CD14-positive monocyte (primary cell): ENCODE data around the gene SYT7. TPM values are rescaled to one million over a fixed set of nuclear protein-coding genes. Genes with fewer than 3 reads are reported as not detected.
A peak's percentile ranks its signal among the peaks of the same experiment; 100 is the strongest.

ENCODE experiments used
- DNase-seq, 3 donors: peaks; one replicate each; pipeline ENCODE4 v3.0.0-alpha.2; 2011 to 2022
- H2AFZ ChIP-seq: 2 replicates; pipeline ENCODE4 v1.6.0; 2012; ENCODE audit warnings: mild to moderate bottlenecking, low read depth, low read length, inconsistent platforms; ENCODE audit not compliant: insufficient read depth, poor library complexity, severe bottlenecking
- H3K27ac ChIP-seq, 2 donors: 1 replicate in 1 of 2; 2 replicates in 1 of 2; pipeline ENCODE4 v1.5.1; 2012 to 2013; ENCODE audit warnings: low read length in 2 of 2, control low read depth in 1 of 2, inconsistent platforms in 1 of 2, low read depth in 1 of 2, mild to moderate bottlenecking in 1 of 2
- H3K27me3 ChIP-seq, 2 donors: one replicate each; pipeline versions ENCODE4 v1.6.0 to v1.6.1; 2011 to 2013; ENCODE audit warnings: low read length in 2 of 2; ENCODE audit not compliant: control insufficient read depth in 2 of 2, insufficient read depth in 2 of 2
- H3K36me3 ChIP-seq, 2 donors: replicated peaks in 1 of 2; 1 replicate in 1 of 2; 2 replicates in 1 of 2; pipeline versions ENCODE4 v1.5.1 to v1.6.1; 2012 to 2013; ENCODE audit warnings: low read length in 2 of 2, control low read depth in 1 of 2, inconsistent platforms in 1 of 2, mild to moderate bottlenecking in 1 of 2; ENCODE audit not compliant: insufficient read depth in 2 of 2, control insufficient read depth in 1 of 2
- H3K4me1 ChIP-seq, 2 donors: 1 replicate in 1 of 2; 2 replicates in 1 of 2; pipeline versions ENCODE4 v1.5.1 to v1.6.1; 2012 to 2013; ENCODE audit warnings: low read length in 2 of 2, control low read depth in 1 of 2, inconsistent platforms in 1 of 2, mild to moderate bottlenecking in 1 of 2, moderate library complexity in 1 of 2; ENCODE audit not compliant: insufficient read depth in 2 of 2, control insufficient read depth in 1 of 2
- H3K4me2 ChIP-seq: replicated peaks from 2 replicates; pipeline ENCODE3; 2012; ENCODE audit warnings: low read length, moderate library complexity, mild to moderate bottlenecking; ENCODE audit not compliant: poor library complexity, severe bottlenecking; ENCODE audit errors: extremely low read depth
- H3K4me3 ChIP-seq, 3 experiments: fragments of 200-600 bp in 1 of 3; sonication (generic) in 1 of 3; replicated peaks in 1 of 3; 1 replicate in 2 of 3; 2 replicates in 1 of 3; pipeline ENCODE4 v1.5.1; 2011 to 2013; ENCODE audit warnings: low read length in 3 of 3, mild to moderate bottlenecking in 3 of 3, control low read depth in 2 of 3, low read depth in 2 of 3, inconsistent platforms in 1 of 3, moderate library complexity in 1 of 3
- H3K79me2 ChIP-seq: 2 replicates; pipeline ENCODE4 v1.6.0; 2012; ENCODE audit warnings: mild to moderate bottlenecking, control low read depth, inconsistent platforms, low read length, moderate library complexity; ENCODE audit not compliant: insufficient read depth
- H3K9ac ChIP-seq: 2 replicates; pipeline ENCODE4 v1.6.0; 2017; ENCODE audit warnings: low read length, mild to moderate bottlenecking; ENCODE audit not compliant: insufficient read depth, poor library complexity, severe bottlenecking
- H3K9me3 ChIP-seq, 2 donors: replicated peaks in 1 of 2; 1 replicate in 1 of 2; 2 replicates in 1 of 2; pipeline versions ENCODE4 v1.5.1 to v1.6.1; 2012 to 2013; ENCODE audit warnings: low read length in 2 of 2, control low read depth in 1 of 2; ENCODE audit not compliant: control insufficient read depth in 1 of 2, insufficient read depth in 1 of 2
- H4K20me1 ChIP-seq: 2 replicates; pipeline ENCODE4 v1.6.0; 2012; ENCODE audit warnings: mild to moderate bottlenecking, low read length, control low read depth, moderate library complexity; ENCODE audit not compliant: insufficient read depth
- H3K27ac Mint-ChIP-seq, 7 donors: one replicate each; pipeline ENCODE4 v1.8.0; 2020; ENCODE audit warnings: mild to moderate bottlenecking in 7 of 7, mixed read lengths in 7 of 7, moderate library complexity in 6 of 7, inconsistent platforms in 2 of 7
- H3K27me3 Mint-ChIP-seq, 3 donors: one replicate each; pipeline ENCODE4 v1.8.0; 2021 to 2022; ENCODE audit warnings: low read depth in 3 of 3, mild to moderate bottlenecking in 3 of 3, mixed read lengths in 3 of 3, moderate library complexity in 3 of 3, inconsistent platforms in 1 of 3
- H3K36me3 Mint-ChIP-seq, 2 donors: one replicate each; pipeline ENCODE4 v1.8.0; 2020; ENCODE audit warnings: mixed read lengths in 2 of 2, inconsistent platforms in 1 of 2, mild to moderate bottlenecking in 1 of 2
- H3K4me1 Mint-ChIP-seq: one replicate; pipeline ENCODE4 v1.8.0; 2020; ENCODE audit warnings: mild to moderate bottlenecking, mixed read lengths
- H3K4me3 Mint-ChIP-seq, 2 donors: one replicate each; pipeline ENCODE4 v1.8.0; 2020; ENCODE audit warnings: mild to moderate bottlenecking in 2 of 2, mixed read lengths in 2 of 2, moderate library complexity in 1 of 2
- H3K9me3 Mint-ChIP-seq, 7 donors: one replicate each; pipeline ENCODE4 v1.8.0; 2020 to 2022; ENCODE audit warnings: mixed read lengths in 7 of 7, mild to moderate bottlenecking in 6 of 7, moderate library complexity in 6 of 7, inconsistent platforms in 2 of 7
- CTCF ChIP-seq: fragments of 200-600 bp; IDR thresholded peaks from one replicate; pipeline ENCODE4 v1.8.0; 2022; ENCODE audit warnings: antibody characterized with exemption, mild to moderate bottlenecking
- WGBS: methylation state at CpG from one replicate; pipeline ENCODE4 v1.1.5; 2013; ENCODE audit warnings: missing lambda C conversion rate; ENCODE audit not compliant: insufficient coverage; 5-methylcytosine and 5-hydroxymethylcytosine counted together
- intact Hi-C, 2 donors: fragments of 100-400 bp; cut with micrococcal nuclease; formaldehyde crosslinking; loops; one replicate each; pipeline versions ENCODE4 v1.15.0 to v1.15.1; 2023
- polyA plus RNA-seq, 3 donors: library from polyadenylated mRNA; depleted of rRNA in 1 of 3; unstranded in 2 of 3; stranded (reverse) in 1 of 3; fragments of 300-500 nt in 2 of 3; fragments of >200 nt in 1 of 3; fragmentation: Illumina TruSeq in 2 of 3; gene quantifications; 1 replicate in 2 of 3; 2 replicates in 1 of 3; pipeline ENCODE4 v1.2.3, GENCODE V29; 2012 to 2021

Gene SYT7
- polyA plus RNA-seq, 3 donors, result not detected

DNA sequence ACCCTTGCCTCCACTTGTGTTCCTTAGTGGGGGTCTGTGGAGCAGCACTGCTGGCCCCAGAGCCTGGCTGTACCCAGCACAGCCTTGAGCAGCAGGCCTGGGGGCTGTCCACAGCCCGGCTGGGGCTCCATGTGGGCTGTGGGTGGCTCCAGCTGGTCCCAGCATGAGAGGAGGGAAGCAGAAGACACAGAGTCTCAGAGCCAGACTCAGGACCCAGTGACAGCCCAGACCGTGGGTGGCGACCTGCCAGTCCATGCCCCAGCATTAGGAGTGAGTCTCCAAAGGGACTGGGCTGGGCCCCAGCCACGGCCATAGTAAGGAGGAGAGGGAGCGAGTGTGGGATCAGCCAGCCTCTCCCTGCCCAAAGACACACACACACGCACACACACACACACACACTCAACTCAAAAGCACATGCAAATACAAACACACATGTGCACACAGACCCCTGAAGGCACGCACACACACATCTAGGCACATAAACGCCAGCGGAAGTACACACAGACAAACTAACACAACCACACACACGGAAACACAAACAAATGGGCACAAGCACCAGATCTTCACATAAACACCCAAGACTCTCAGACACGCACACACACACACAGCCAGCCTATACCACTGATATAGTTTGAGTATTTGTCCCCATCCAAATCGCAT is 89.0 kb downstream of the SYT7 start:
- H3K36me3 ChIP-seq, result no peaks in the 10 kb centered on the region
- WGBS, result 97% methylated on average over 5 of the region's 12 CpGs
- intact Hi-C loops, result no loop called here
- no peak overlapping the region for H3K27ac ChIP-seq
- H3K4me1 Mint-ChIP-seq, result no peaks in the 10 kb centered on the region
- H3K9me3 ChIP-seq, result no peaks in the 10 kb centered on the region
- no peak for DNase-seq
- H3K9me3 Mint-ChIP-seq, result peaks cover 0 to 9% (median 0%) of the 10 kb centered on the region in 7 donors
- H3K27ac Mint-ChIP-seq, result no peak overlapping the region
- H3K4me2 ChIP-seq, result no peak overlapping the region
- no peak overlapping the region for H3K4me3 Mint-ChIP-seq
- no peaks in the 10 kb centered on the region for H3K4me1 ChIP-seq
- no peak overlapping the region for H3K9ac ChIP-seq
- H4K20me1 ChIP-seq, result no peaks in the 10 kb centered on the region
- peaks cover 0 to 3% of the 10 kb centered on the region in 2 donors for H3K36me3 Mint-ChIP-seq
- peaks cover 4 to 7% (median 5%) of the 10 kb centered on the region in 3 donors for H3K27me3 Mint-ChIP-seq
- no peaks in the 10 kb centered on the region for H3K79me2 ChIP-seq
- TF ChIP-seq CTCF, result no peak
- no peak overlapping the region for H2AFZ ChIP-seq
- H3K4me3 ChIP-seq, result no peak overlapping the region
- H3K27me3 ChIP-seq, result no peaks in the 10 kb centered on the region

DNA sequence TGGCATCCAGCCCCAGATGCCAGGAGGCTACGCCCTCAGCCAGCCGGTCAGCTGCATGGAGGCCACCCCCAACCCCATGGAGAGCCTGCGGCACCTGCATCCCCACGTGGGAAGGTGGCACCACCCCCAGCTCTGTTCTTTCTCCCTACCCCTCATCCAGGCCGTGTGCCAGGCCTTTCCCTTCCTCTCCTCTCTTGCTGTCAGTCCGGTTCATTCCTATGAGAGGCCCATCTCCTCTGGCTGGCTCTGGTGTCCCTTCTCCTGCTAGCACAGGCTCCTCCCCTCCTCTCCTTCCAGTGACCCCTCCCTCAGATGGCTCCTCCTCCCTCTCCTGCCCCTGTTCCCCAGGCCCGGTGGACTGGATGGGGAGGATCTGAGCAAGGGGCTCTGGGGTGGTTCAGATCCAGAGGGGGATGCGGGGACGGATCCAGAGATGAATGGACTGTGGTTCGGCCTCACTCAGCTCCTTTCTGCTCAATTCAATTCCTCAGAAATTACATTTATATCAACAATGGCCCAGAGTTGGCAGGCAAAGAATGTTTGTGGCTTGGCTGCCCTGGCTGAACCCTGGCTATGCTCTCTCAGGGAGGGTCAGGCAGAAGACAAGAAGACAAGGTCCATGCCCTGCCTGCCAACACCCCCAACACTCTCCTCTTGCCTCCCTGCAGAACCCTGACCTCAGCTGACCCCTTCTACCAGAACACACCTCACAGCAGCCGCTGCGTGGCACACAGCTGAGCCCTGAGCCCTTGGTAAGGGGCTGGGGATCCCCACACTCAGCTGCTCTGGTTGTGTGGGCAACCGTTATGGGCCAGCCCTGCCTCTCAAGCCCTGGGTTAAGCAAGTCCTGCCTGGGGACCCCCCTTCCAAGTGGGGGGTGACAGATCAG is 90.8 kb downstream of the SYT7 start:
- no peaks in the 10 kb centered on the region for H3K79me2 ChIP-seq
- no peak overlapping the region for H2AFZ ChIP-seq
- Mint-ChIP-seq H3K36me3 (peaks cover 0 to 3% of the 10 kb centered on the region in 2 donors), H3K4me3 (no peak overlapping the region), H3K27me3 (peaks cover 5 to 7% (median 6%) of the 10 kb centered on the region in 3 donors), H3K4me1 (no peaks in the 10 kb centered on the region), H3K27ac (peak overlapping the region in 1 of 7 donors; percentile 63), H3K9me3 (peaks cover 0 to 9% (median 0%) of the 10 kb centered on the region in 7 donors)
- H3K27ac ChIP-seq, result no peak overlapping the region
- H3K4me1 ChIP-seq, result no peaks in the 10 kb centered on the region
- H3K9me3 ChIP-seq, result no peaks in the 10 kb centered on the region
- 79% methylated on average over 8 of the region's 13 CpGs for WGBS
- H4K20me1 ChIP-seq, result no peaks in the 10 kb centered on the region
- H3K4me3 ChIP-seq, result no peak overlapping the region
- H3K36me3 ChIP-seq, result no peaks in the 10 kb centered on the region
- intact Hi-C loops, result loop anchor here in 1 of 2 donors (10.0 kb wide), 1 partner anchor 145 kb away; no protein-coding TSS in a partner anchor
- DNase-seq, result no peak
- no peak overlapping the region for H3K4me2 ChIP-seq
- no peaks in the 10 kb centered on the region for H3K27me3 ChIP-seq
- H3K9ac ChIP-seq, result no peak overlapping the region
- TF ChIP-seq CTCF, result no peak
